Ascending aorta (tissue), 2 donors: ENCODE measurements around the gene GALC. TPM values are rescaled to one million over a fixed set of nuclear protein-coding genes. Genes with fewer than 3 reads are reported as not detected.

Source experiments
- DNase-seq, 2 donors: peaks; one replicate each; pipeline ENCODE4 v3.0.0-alpha.2; 2019; ENCODE audit warnings: low spot score in 2 of 2
- H3K27ac ChIP-seq, 2 donors: fragments of 200-600 bp; sonication (generic); one replicate each; pipeline ENCODE4 v1.5.1; 2016 to 2017; ENCODE audit warnings: mild to moderate bottlenecking in 1 of 2
- H3K27me3 ChIP-seq: fragments of 200-600 bp; sonication (generic); one replicate; pipeline ENCODE4 v1.5.1; 2017
- H3K36me3 ChIP-seq, 2 donors: fragments of 200-600 bp; sonication (generic); one replicate each; pipeline ENCODE4 v1.5.1; 2016
- H3K4me1 ChIP-seq, 2 donors: fragments of 200-600 bp; sonication (generic); one replicate each; pipeline ENCODE4 v1.5.1; 2016 to 2017; ENCODE audit warnings: mild to moderate bottlenecking in 1 of 2
- H3K4me3 ChIP-seq, 2 donors: fragments of 200-600 bp; sonication (generic); one replicate each; pipeline ENCODE4 v1.5.1; 2016 to 2017; ENCODE audit warnings: mild to moderate bottlenecking in 1 of 2
- H3K9me3 ChIP-seq, 2 donors: fragments of 200-600 bp; sonication (generic); one replicate each; pipeline ENCODE4 v1.5.1; 2016
- CTCF ChIP-seq, 3 experiments: fragments of 200-600 bp in 2 of 3; fragments of 450-650 bp in 1 of 3; sonication (generic) in 2 of 3; IDR thresholded peaks; one replicate each; pipeline ENCODE4 v1.5.1; 2016 to 2019; ENCODE audit warnings: antibody characterized with exemption in 3 of 3, mild to moderate bottlenecking in 1 of 3, moderate library complexity in 1 of 3
- intact Hi-C: fragments of 100-400 bp; cut with DNase I; formaldehyde crosslinking; loops from one replicate; pipeline ENCODE4 v1.15.1; 2023
- total RNA-seq: library from RNA; depleted of rRNA; stranded (reverse); fragments of >200 nt; gene quantifications from one replicate; pipeline ENCODE4 v1.1.0, GENCODE V29; 2016

Gene GALC
- total RNA-seq, 1 donor from 2014 or later, result 31.7 TPM

- Histone ChIP-seq H3K27me3 (no peaks in the 10 kb centered on the region), H3K4me3 (no peak overlapping the region), H3K4me1 (no peaks in the 10 kb centered on the region), H3K36me3 (no peaks in the 10 kb centered on the region), H3K27ac (no peak overlapping the region), H3K9me3 (no peaks in the 10 kb centered on the region)
- intact Hi-C loops, result no loop called here
- no peak for DNase-seq
- no peak for TF ChIP-seq CTCF (IDR thresholded peaks at IDR 0.05)
Observed at GRCh38 chr14:88034076-88034475, 41.1 kb upstream of the GALC start.

- H3K27ac ChIP-seq, result no peak overlapping the region
- intact Hi-C loops, result no loop called here
- H3K4me1 ChIP-seq, result no peaks in the 10 kb centered on the region
- H3K4me3 ChIP-seq, result no peak overlapping the region
- H3K36me3 ChIP-seq, result no peaks in the 10 kb centered on the region
- H3K9me3 ChIP-seq, result no peaks in the 10 kb centered on the region
- no peaks in the 10 kb centered on the region for H3K27me3 ChIP-seq
- DNase-seq, result no peak
- TF ChIP-seq CTCF (IDR thresholded peaks at IDR 0.05), result no peak
Observed at GRCh38 chr14:88032373-88032772, 39.4 kb upstream of the GALC start.

- intact Hi-C loops, result no loop called here
- Histone ChIP-seq H3K36me3 (no peaks in the 10 kb centered on the region), H3K4me1 (no peaks in the 10 kb centered on the region), H3K27me3 (no peaks in the 10 kb centered on the region), H3K9me3 (no peaks in the 10 kb centered on the region), H3K4me3 (no peak overlapping the region), H3K27ac (no peak overlapping the region)
- DNase-seq, result no peak
- TF ChIP-seq CTCF (IDR thresholded peaks at IDR 0.05), result no peak
Observed at GRCh38 chr14:88030892-88031291, 37.9 kb upstream of the GALC start.

- H3K9me3 ChIP-seq, result no peaks in the 10 kb centered on the region
- no peaks in the 10 kb centered on the region for H3K27me3 ChIP-seq
- no peak for DNase-seq
- H3K4me3 ChIP-seq, result no peak overlapping the region
- H3K36me3 ChIP-seq, result no peaks in the 10 kb centered on the region
- intact Hi-C loops, result no loop called here
- H3K27ac ChIP-seq, result no peak overlapping the region
- no peak for TF ChIP-seq CTCF (IDR thresholded peaks at IDR 0.05)
- H3K4me1 ChIP-seq, result no peaks in the 10 kb centered on the region
Observed at GRCh38 chr14:88030079-88030478, 37.1 kb upstream of the GALC start.

GRCh38 chr14:88029500-88029899 is 36.5 kb upstream of the GALC start:
- intact Hi-C loops, result no loop called here
- no peak for DNase-seq
- Histone ChIP-seq H3K27ac (no peak overlapping the region), H3K36me3 (no peaks in the 10 kb centered on the region), H3K9me3 (no peaks in the 10 kb centered on the region), H3K27me3 (no peaks in the 10 kb centered on the region), H3K4me1 (no peaks in the 10 kb centered on the region), H3K4me3 (no peak overlapping the region)
- TF ChIP-seq CTCF (IDR thresholded peaks at IDR 0.05), result no peak

- TF ChIP-seq CTCF (IDR thresholded peaks at IDR 0.05), result no peak
- H3K4me1 ChIP-seq, result no peaks in the 10 kb centered on the region
- no peaks in the 10 kb centered on the region for H3K27me3 ChIP-seq
- no peaks in the 10 kb centered on the region for H3K9me3 ChIP-seq
- no peak overlapping the region for H3K27ac ChIP-seq
- DNase-seq, result no peak
- H3K4me3 ChIP-seq, result no peak overlapping the region
- H3K36me3 ChIP-seq, result no peaks in the 10 kb centered on the region
- intact Hi-C loops, result no loop called here
Observed at GRCh38 chr14:88026890-88027289, 33.9 kb upstream of the GALC start.
